Lower lobe of right lung (tissue), 2 donors: Measurements from ENCODE around the gene C17orf67. TPM values are rescaled to one million over a fixed set of nuclear protein-coding genes. Genes with fewer than 3 reads are reported as not detected.
A peak's percentile ranks its signal among the peaks of the same experiment; 100 is the strongest.

Source experiments
- ATAC-seq, 2 donors: fragments of 200-7000 bp; cut with Tn5 transposase; one replicate each; pipeline ENCODE4 v1.9.1; 2020 to 2022; ENCODE audit warnings: mild to moderate bottlenecking in 2 of 2, moderate library complexity in 2 of 2
- DNase-seq: peaks from one replicate; pipeline ENCODE4 v3.0.0-alpha.2; 2020
- H3K27ac ChIP-seq: fragments of 200-600 bp; one replicate; pipeline ENCODE4 v1.8.0; 2022
- H3K27me3 ChIP-seq: fragments of 200-600 bp; one replicate; pipeline ENCODE4 v1.8.0; 2022; ENCODE audit warnings: low read depth
- H3K36me3 ChIP-seq: fragments of 200-600 bp; one replicate; pipeline ENCODE4 v1.8.0; 2022; ENCODE audit warnings: mild to moderate bottlenecking
- H3K4me1 ChIP-seq: fragments of 200-600 bp; one replicate; pipeline ENCODE4 v1.8.0; 2022
- H3K4me3 ChIP-seq: fragments of 200-600 bp; one replicate; pipeline ENCODE4 v1.8.0; 2022; ENCODE audit warnings: mild to moderate bottlenecking
- H3K9me3 ChIP-seq: fragments of 200-600 bp; one replicate; pipeline ENCODE4 v1.8.0; 2022
- intact Hi-C: fragments of 100-400 bp; cut with DNase I; formaldehyde crosslinking; loops from one replicate; pipeline ENCODE4 v1.11.0; 2022
- total RNA-seq: library from RNA; stranded (reverse); fragmentation: NEBNext Ultra II Directional; extraction: Animal tissue kit (Norgen Biotek cat#: 25700); gene quantifications from one replicate; pipeline ENCODE4 v1.2.1, GENCODE V29; 2021
- TF ChIP-seq, protein P1 (sequence below): fragments of 200-600 bp; IDR thresholded peaks from one replicate; pipeline ENCODE4 v1.8.0; 2022; ENCODE audit warnings: antibody characterized with exemption, mild to moderate bottlenecking
- donor health status: DM: no; HTN: yes; CAD: no; lungs with severe emphysema.

Gene C17orf67
- total RNA-seq, 1 donor from 2014 or later: 3.6 TPM

DNA sequence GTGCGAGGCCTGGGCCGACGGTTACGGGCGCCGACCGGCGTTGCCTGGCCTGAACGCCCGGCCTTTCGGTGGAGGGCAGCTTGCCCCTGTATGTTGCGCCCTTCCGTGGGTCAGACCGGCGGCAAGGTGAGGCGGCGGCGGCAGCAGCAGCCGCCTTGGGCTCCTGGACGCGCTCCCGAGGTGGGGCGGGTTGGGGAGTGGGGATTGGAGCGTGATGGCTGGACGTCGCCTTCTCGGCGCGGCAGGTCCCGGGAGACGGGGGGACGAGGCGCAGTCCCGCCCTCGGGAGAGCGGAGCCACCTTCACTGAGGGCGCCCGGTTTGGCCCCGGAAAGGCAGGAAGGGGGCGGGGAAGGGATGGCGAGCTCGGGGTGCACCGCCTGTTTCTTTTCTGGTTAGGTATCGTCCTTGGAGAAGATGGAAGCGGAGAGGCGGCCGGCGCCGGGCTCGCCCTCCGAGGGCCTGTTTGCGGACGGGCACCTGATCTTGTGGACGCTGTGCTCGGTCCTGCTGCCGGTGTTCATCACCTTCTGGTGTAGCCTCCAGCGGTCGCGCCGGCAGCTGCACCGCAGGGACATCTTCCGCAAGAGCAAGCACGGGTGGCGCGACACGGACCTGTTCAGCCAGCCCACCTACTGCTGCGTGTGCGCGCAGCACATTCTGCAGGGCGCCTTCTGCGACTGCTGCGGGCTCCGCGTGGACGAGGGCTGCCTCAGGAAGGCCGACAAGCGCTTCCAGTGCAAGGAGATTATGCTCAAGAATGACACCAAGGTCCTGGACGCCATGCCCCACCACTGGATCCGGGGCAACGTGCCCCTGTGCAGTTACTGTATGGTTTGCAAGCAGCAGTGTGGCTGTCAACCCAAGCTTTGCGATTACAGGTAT, 902 bp upstream of the C17orf67 start:
- DNase-seq (peak; percentile 76), ATAC-seq (peak; percentile 35 to 49)
- H3K4me1 ChIP-seq: peaks cover 26% of the 10 kb centered on the region
- H3K9me3 ChIP-seq: no peaks in the 10 kb centered on the region
- peak overlapping the region; percentile 84 for H3K27ac ChIP-seq
- intact Hi-C loops: no loop called here
- H3K27me3 ChIP-seq: no peaks in the 10 kb centered on the region
- no peaks in the 10 kb centered on the region for H3K36me3 ChIP-seq
- TF ChIP-seq, protein P1, sequence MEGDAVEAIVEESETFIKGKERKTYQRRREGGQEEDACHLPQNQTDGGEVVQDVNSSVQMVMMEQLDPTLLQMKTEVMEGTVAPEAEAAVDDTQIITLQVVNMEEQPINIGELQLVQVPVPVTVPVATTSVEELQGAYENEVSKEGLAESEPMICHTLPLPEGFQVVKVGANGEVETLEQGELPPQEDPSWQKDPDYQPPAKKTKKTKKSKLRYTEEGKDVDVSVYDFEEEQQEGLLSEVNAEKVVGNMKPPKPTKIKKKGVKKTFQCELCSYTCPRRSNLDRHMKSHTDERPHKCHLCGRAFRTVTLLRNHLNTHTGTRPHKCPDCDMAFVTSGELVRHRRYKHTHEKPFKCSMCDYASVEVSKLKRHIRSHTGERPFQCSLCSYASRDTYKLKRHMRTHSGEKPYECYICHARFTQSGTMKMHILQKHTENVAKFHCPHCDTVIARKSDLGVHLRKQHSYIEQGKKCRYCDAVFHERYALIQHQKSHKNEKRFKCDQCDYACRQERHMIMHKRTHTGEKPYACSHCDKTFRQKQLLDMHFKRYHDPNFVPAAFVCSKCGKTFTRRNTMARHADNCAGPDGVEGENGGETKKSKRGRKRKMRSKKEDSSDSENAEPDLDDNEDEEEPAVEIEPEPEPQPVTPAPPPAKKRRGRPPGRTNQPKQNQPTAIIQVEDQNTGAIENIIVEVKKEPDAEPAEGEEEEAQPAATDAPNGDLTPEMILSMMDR: peak; percentile 11
- H3K4me3 ChIP-seq: peak overlapping the region; percentile 85

DNA sequence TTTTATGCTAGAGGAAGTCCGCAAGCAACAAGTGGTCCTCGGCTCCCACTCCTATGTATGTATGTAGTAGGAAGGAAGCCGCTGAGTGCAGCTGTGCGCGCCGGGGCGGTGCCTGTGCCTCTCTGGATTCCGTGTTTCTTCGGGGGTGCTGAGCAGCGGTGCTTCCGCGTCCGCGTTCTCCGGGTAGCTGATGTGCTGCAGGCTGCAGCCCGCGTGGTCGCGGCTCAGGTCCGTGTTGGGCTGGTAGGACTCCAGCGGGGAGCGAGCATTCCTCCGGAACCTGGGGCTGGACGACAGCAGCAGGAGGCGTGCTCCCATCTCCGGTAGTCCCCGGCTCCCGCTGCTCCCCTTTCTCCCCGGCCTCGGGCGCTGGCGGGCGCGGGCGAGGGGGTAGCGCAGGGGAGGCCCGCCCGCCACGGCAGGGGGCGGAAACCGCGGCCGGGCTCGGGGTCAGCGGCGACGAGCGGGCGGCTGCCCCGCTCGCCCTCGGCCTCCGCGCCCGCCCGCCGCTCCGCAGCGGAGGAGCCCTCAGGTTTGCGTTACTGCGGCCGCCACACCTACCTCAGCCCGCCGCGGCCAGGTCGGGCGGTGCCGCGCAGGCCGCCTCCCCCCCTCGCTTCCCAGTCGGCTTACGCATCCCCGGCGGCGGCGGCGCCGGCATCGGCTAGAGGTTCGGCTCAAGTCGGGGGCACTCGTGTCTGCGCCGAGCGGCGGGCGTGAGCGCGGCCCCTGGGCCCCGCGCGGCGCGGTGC, 487 bp downstream of the C17orf67 start:
- peak overlapping the region; percentile 85 for H3K4me3 ChIP-seq
- H3K9me3 ChIP-seq: no peaks in the 10 kb centered on the region
- intact Hi-C loops: no loop called here
- TF ChIP-seq, protein P1: no peak
- H3K27me3 ChIP-seq: no peaks in the 10 kb centered on the region
- peak; percentile 78 for DNase-seq
- peak overlapping the region; percentile 84 for H3K27ac ChIP-seq
- peaks cover 26% of the 10 kb centered on the region for H3K4me1 ChIP-seq
- H3K36me3 ChIP-seq: no peaks in the 10 kb centered on the region
- ATAC-seq: peak; percentile 72 to 73

DNA sequence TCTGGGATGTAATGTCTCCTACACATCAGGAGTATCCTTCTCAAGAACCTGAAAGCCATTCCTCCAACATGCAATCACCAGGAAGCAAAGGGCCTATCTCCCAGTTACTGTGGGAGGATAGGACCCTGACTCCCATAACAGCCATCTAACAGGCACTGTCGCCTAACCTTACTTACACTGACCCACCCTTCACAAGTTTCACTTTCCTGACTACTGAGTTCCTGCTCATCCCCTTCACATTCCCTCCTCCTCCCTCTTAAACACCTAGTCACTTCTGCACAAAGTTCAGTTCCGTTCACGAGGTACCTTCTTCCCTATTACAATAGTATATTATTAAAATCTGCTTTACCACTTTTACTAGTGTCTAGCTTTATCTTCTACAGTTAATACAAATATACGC, 1.3 kb downstream of the C17orf67 start:
- Histone ChIP-seq H3K9me3 (no peaks in the 10 kb centered on the region), H3K4me3 (peak overlapping the region; percentile 85), H3K4me1 (peaks cover 26% of the 10 kb centered on the region), H3K27me3 (no peaks in the 10 kb centered on the region), H3K27ac (peak overlapping the region; percentile 84), H3K36me3 (no peaks in the 10 kb centered on the region)
- no peak for DNase-seq
- intact Hi-C loops: no loop called here
- no peak for ATAC-seq
- TF ChIP-seq, protein P1: no peak

DNA sequence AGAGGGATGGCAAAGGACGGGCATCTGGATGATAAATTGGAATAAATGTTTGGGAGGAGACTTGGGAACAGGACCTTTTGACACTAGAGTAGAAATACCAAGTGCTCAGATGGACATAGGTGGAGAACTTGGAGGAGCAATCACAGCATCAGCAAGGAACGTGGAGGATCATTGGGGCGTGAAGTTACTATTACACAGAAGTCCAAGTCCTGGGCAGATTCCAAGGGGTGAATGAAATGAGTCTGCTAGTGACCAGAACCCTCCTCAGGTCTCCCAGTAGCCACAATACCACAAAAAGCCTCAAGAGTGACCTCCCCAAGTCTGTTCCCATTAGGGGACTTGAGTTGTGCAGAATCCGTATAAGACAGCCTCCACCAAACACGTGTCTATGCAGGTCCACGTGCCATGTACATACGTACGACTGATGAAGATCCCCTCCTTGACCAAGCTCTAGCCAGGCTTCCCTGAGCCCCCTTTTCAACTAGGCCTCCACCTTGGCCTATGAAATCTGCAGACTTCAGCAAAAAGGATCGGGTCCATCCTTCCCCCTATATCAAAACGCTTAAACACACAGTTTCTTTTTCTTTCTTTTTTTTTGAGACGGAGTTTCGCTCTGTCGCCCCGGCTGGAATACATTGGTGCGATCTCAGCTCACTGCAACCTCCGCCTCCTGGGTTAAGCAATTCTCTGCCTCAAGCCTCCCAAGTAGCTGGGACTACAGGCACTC, 2.2 kb downstream of the C17orf67 start:
- Histone ChIP-seq H3K27me3 (no peaks in the 10 kb centered on the region), H3K4me3 (no peak overlapping the region), H3K36me3 (no peaks in the 10 kb centered on the region), H3K27ac (no peak overlapping the region), H3K9me3 (no peaks in the 10 kb centered on the region), H3K4me1 (peaks cover 26% of the 10 kb centered on the region)
- TF ChIP-seq, protein P1: no peak
- DNase-seq (no peak), ATAC-seq (no peak)
- intact Hi-C loops: no loop called here

DNA sequence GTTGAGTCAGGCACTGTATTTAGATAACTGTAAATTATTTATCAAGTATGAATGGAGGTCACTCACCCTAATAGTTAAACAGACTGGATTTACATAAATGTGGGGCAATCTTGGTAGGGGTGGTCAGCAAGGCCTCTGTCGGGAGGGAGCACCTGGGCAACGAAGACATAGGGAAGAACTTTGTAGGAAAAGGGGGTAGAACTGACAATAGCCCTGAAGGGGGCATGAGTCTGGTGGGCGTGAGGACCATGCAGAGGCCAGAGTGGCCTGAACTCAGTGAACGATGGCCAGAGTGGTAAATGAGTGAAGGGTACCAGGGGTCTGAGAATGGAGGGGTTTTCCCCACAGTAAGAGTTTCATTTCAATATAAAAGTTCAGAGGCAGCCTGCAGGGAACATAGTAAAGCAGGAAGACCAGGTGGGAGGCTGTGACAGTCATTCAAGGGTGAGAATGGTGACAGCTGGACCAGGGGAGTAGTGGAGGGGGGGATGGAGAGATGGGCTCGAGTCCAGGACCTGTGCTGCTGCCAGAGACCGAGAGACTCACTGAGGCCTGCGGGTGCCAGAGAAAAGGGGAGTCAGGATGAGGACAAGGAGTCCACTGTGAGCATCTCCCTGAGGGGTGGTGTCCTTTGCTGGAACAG, 2.9 kb downstream of the C17orf67 start:
- Histone ChIP-seq H3K4me1 (peaks cover 25% of the 10 kb centered on the region), H3K9me3 (no peaks in the 10 kb centered on the region), H3K27ac (no peak overlapping the region), H3K4me3 (no peak overlapping the region), H3K36me3 (no peaks in the 10 kb centered on the region), H3K27me3 (no peaks in the 10 kb centered on the region)
- ATAC-seq: no peak
- no peak for DNase-seq
- intact Hi-C loops: no loop called here
- TF ChIP-seq, protein P1: no peak
